Coronary artery (tissue), 2 donors: ENCODE data around the gene ZBTB37.

Experiments
- DNase-seq: peaks from one replicate; pipeline ENCODE4 v3.0.0-alpha.2; 2017; ENCODE audit warnings: low spot score
- H3K27ac ChIP-seq, 2 donors: fragments of 200-600 bp; sonication (generic); one replicate each; pipeline ENCODE4 v1.5.1; 2016 to 2019
- H3K4me3 ChIP-seq: fragments of 200-600 bp; sonication (generic); 2 replicates; pipeline ENCODE4 v1.5.1; 2016; ENCODE audit warnings: mild to moderate bottlenecking, moderate library complexity
- CTCF ChIP-seq: fragments of 200-600 bp; sonication (generic); IDR thresholded peaks from one replicate; pipeline ENCODE4 v1.5.1; 2019; ENCODE audit warnings: antibody characterized with exemption

Gene ZBTB37

GRCh38 chr1:173866413-173867115 lies 1.6 kb upstream of the ZBTB37 start:
- Histone ChIP-seq H3K4me3 (peak overlapping the region; percentile 96), H3K27ac (peak overlapping the region; percentile 94 to 99)
- no peak for TF ChIP-seq CTCF
- no peak for DNase-seq

- DNase-seq: no peak
- Histone ChIP-seq H3K4me3 (peak overlapping the region; percentile 96), H3K27ac (peak overlapping the region; percentile 94 to 99)
- TF ChIP-seq CTCF: no peak
Measured at GRCh38 chr1:173867141-173867752, 933 bp upstream of the ZBTB37 start.

- peak; percentile 99 for DNase-seq
- peak within 1 kb of the TSS; percentile 96 for H3K4me3 ChIP-seq
- TF ChIP-seq CTCF: no peak
- peak within 1 kb of the TSS; percentile 94 to 99 for H3K27ac ChIP-seq
Measured at GRCh38 chr1:173867753-173868265, 371 bp upstream of the ZBTB37 start, which contains the start of gene GAS5. GAS5 (minus strand) TSS chr1:173867989.

- H3K27ac ChIP-seq: peak overlapping the region; percentile 94 to 99
- no peak for TF ChIP-seq CTCF
- H3K4me3 ChIP-seq: peak overlapping the region; percentile 96
- DNase-seq: no peak
Measured at GRCh38 chr1:173869021-173869359, 810 bp downstream of the ZBTB37 start.

GRCh38 chr1:173870252-173871075 lies 2.3 kb downstream of the ZBTB37 start:
- no peak for DNase-seq
- TF ChIP-seq CTCF: no peak
- Histone ChIP-seq H3K4me3 (no peak overlapping the region), H3K27ac (peak overlapping the region in 1 of 2 donors; percentile 12)

GRCh38 chr1:173871091-173871490 lies 2.9 kb downstream of the ZBTB37 start:
- H3K27ac ChIP-seq: no peak overlapping the region
- no peak for TF ChIP-seq CTCF
- no peak overlapping the region for H3K4me3 ChIP-seq
- no peak for DNase-seq
